A549 (cell line): ENCODE results near the gene LRRC3. TPM values are rescaled to one million over a fixed set of nuclear protein-coding genes. Genes with fewer than 3 reads are reported as not detected.

Experiments used
- ATAC-seq, 2 experiments: fragments of 200-7000 bp in 1 of 2; fragments of >200 bp in 1 of 2; cut with Nextera tagmentation in 1 of 2; cut with Tn5 transposase in 1 of 2; 3 replicates each; pipeline versions ENCODE4 v1.8.0 to v1.9.1; 2018 to 2020; ENCODE audit warnings: mild to moderate bottlenecking in 1 of 2, moderate library complexity in 1 of 2
- CTCF ChIA-PET: fragments of 300-600 bp; sonication (Branson Sonifier 250); formaldehyde crosslinking; extraction: SDS; loops from one replicate; lab custom pipeline; 2021; ENCODE audit warnings: antibody characterized with exemption, inconsistent platforms; lab: Yijun Ruan, JAX
- POLR2A ChIA-PET: fragments of 350-600 bp; formaldehyde crosslinking; extraction: SDS; loops from one replicate; lab custom pipeline; 2021; ENCODE audit warnings: antibody characterized with exemption, inconsistent platforms; lab: Yijun Ruan, JAX
- DNase-seq, 2 experiments: peaks; one replicate each; pipeline versions ENCODE4 v3.0.0 to v3.0.0-alpha.2; 2011 to 2016; ENCODE audit warnings: low read depth in 1 of 2, low spot score in 1 of 2
- FAIRE-seq: peaks from 2 replicates; lab custom pipeline; 2011; peaks lifted over from hg19 to GRCh38; lab: Jason Lieb, UNC
- H3K27ac ChIP-seq, 2 experiments: fragments of >200 bp; sonication (Bioruptor Twin); formaldehyde crosslinking; 3 replicates each; pipeline ENCODE4 v1.5.1; 2016 to 2017
- H3K4me1 ChIP-seq: fragments of >200 bp; sonication (Bioruptor Twin); formaldehyde crosslinking; 3 replicates; pipeline ENCODE4 v1.6.1; 2016
- H3K4me2 ChIP-seq: fragments of >200 bp; sonication (Bioruptor Twin); formaldehyde crosslinking; 3 replicates; pipeline ENCODE4 v1.6.1; 2016
- H3K4me3 ChIP-seq: fragments of >200 bp; sonication (Bioruptor Twin); formaldehyde crosslinking; 3 replicates; pipeline ENCODE4 v1.5.1; 2016
- H3K9me3 ChIP-seq: fragments of >200 bp; sonication (Bioruptor Twin); formaldehyde crosslinking; 3 replicates; pipeline ENCODE4 v1.6.1; 2016
- BCL3 ChIP-seq: fragments of >200 bp; sonication (Bioruptor Twin); formaldehyde crosslinking; IDR thresholded peaks from 3 replicates; pipeline ENCODE4 v1.6.1; 2016
- CBX2 ChIP-seq: fragments of 200-600 bp; sonication (generic); IDR thresholded peaks from 2 replicates; pipeline ENCODE4 v1.6.1; 2016; ENCODE audit warnings: low read depth, mild to moderate bottlenecking, borderline replicate concordance
- CEBPB ChIP-seq, 2 experiments: fragments of >200 bp in 1 of 2; sonication (Bioruptor Twin) in 1 of 2; formaldehyde crosslinking in 1 of 2; IDR thresholded peaks; 2 replicates each; pipeline ENCODE4 v1.6.1; 2012 to 2016
- CHD2 ChIP-seq: fragments of 150-350 bp; IDR thresholded peaks from 2 replicates; pipeline ENCODE4 v1.6.1; 2014; ENCODE audit warnings: low read length; ENCODE audit not compliant: partially characterized antibody
- EHF ChIP-seq: fragments of 250-450 bp; sonication (Bioruptor Pico); IDR thresholded peaks from 2 replicates; pipeline ENCODE4 v1.5.0; 2020; ENCODE audit warnings: mild to moderate bottlenecking
- EHMT2 ChIP-seq: fragments of 200-600 bp; sonication (generic); IDR thresholded peaks from 2 replicates; pipeline ENCODE4 v1.6.1; 2016; ENCODE audit warnings: antibody characterized with exemption, low read depth, mild to moderate bottlenecking, moderate library complexity
- EP300 ChIP-seq, 2 experiments: fragments of >200 bp; sonication (Bioruptor Twin); formaldehyde crosslinking; IDR thresholded peaks; 2 replicates in 1 of 2; 3 replicates in 1 of 2; pipeline ENCODE4 v1.6.1; 2016 to 2017
- ESRRA ChIP-seq: fragments of 150-350 bp; IDR thresholded peaks from 2 replicates; pipeline ENCODE4 v1.6.1; 2014; ENCODE audit warnings: mild to moderate bottlenecking, low read length, borderline replicate concordance
- FOSL2 ChIP-seq, 2 experiments: fragments of 450-650 bp in 1 of 2; fragments of >200 bp in 1 of 2; sonication (Bioruptor Twin) in 1 of 2; formaldehyde crosslinking; IDR thresholded peaks; 2 replicates each; pipeline versions ENCODE4 v1.5.0 to v1.6.1; 2016 to 2020; ENCODE audit warnings: mild to moderate bottlenecking in 1 of 2, moderate library complexity in 1 of 2
- FOXS1 ChIP-seq: fragments of 250-450 bp; sonication (Bioruptor Pico); IDR thresholded peaks from 2 replicates; pipeline ENCODE4 v1.5.0; 2020; ENCODE audit warnings: mild to moderate bottlenecking, moderate library complexity
- GATA3 ChIP-seq: IDR thresholded peaks from 2 replicates; pipeline ENCODE4 v1.6.1; 2012; ENCODE audit warnings: borderline replicate concordance
- HES2 ChIP-seq: fragments of >200 bp; sonication (Bioruptor Twin); formaldehyde crosslinking; IDR thresholded peaks from 2 replicates; pipeline ENCODE4 v1.6.1; 2016
- HEYL ChIP-seq: fragments of 250-450 bp; sonication (Bioruptor Pico); IDR thresholded peaks from 2 replicates; pipeline ENCODE4 v1.8.0; 2021; ENCODE audit warnings: mild to moderate bottlenecking, moderate library complexity
- HMGXB4 ChIP-seq: fragments of 250-450 bp; sonication (Bioruptor Pico); IDR thresholded peaks from 2 replicates; pipeline ENCODE4 v1.5.0; 2021; ENCODE audit warnings: mild to moderate bottlenecking, moderate library complexity, borderline replicate concordance
- HOXB5 ChIP-seq: fragments of 250-450 bp; sonication (Bioruptor Pico); IDR thresholded peaks from 2 replicates; pipeline ENCODE4 v1.5.0; 2020; ENCODE audit warnings: mild to moderate bottlenecking, moderate library complexity
- KDM1A ChIP-seq: fragments of 200-600 bp; sonication (generic); IDR thresholded peaks from 2 replicates; pipeline ENCODE4 v1.6.1; 2016; ENCODE audit warnings: low read depth, mild to moderate bottlenecking
- MAFK ChIP-seq: fragments of 450-650 bp; IDR thresholded peaks from 2 replicates; pipeline ENCODE4 v1.6.1; 2014; ENCODE audit not compliant: partially characterized antibody
- MYC ChIP-seq: IDR thresholded peaks from 2 replicates; pipeline ENCODE4 v1.6.1; 2012; ENCODE audit warnings: mild to moderate bottlenecking, inconsistent platforms, low read length, improper control_type of control experiment, borderline replicate concordance
- NFE2L2 ChIP-seq: fragments of 150-350 bp; conservative IDR thresholded peaks from 2 replicates; pipeline ENCODE4 v1.6.1; 2014; ENCODE audit warnings: low read length
- NPAS2 ChIP-seq: fragments of 250-450 bp; sonication (Bioruptor Pico); IDR thresholded peaks from 2 replicates; pipeline ENCODE4 v1.8.0; 2022; ENCODE audit warnings: mild to moderate bottlenecking, moderate library complexity, borderline replicate concordance
- POLR2A ChIP-seq: IDR thresholded peaks from 2 replicates; pipeline ENCODE4 v1.6.1; 2012; ENCODE audit warnings: mild to moderate bottlenecking, low read length
- POLR2AphosphoS2 ChIP-seq: conservative IDR thresholded peaks from 2 replicates; pipeline ENCODE4 v1.6.1; 2012; ENCODE audit warnings: low read length, improper control_type of control experiment, inconsistent platforms
- RCOR1 ChIP-seq: fragments of 150-350 bp; IDR thresholded peaks from 2 replicates; pipeline ENCODE4 v1.6.1; 2014; ENCODE audit warnings: antibody characterized with exemption, low read length, low read depth
- RFX5 ChIP-seq: fragments of 450-650 bp; IDR thresholded peaks from 2 replicates; pipeline ENCODE4 v1.7.1; 2014; ENCODE audit warnings: antibody characterized with exemption, mild to moderate bottlenecking, moderate library complexity
- ZNF302 ChIP-seq: fragments of 250-450 bp; sonication (Bioruptor Pico); IDR thresholded peaks from 2 replicates; pipeline ENCODE4 v1.9.0; 2021; ENCODE audit warnings: inconsistent platforms, mild to moderate bottlenecking, moderate library complexity
- ZSCAN20 ChIP-seq: fragments of 250-450 bp; sonication (Bioruptor Pico); IDR thresholded peaks from 2 replicates; pipeline ENCODE4 v1.8.0; 2022; ENCODE audit warnings: mild to moderate bottlenecking, moderate library complexity
- WGBS: methylation state at CpG from one replicate; pipeline ENCODE4 v1.1.6; 2017; ENCODE audit errors: missing lambda C conversion rate; 5-methylcytosine and 5-hydroxymethylcytosine counted together
- polyA plus RNA-seq, 4 experiments: library from polyadenylated mRNA; depleted of rRNA in 3 of 4; stranded (reverse); fragments of >200 nt; fragmentation: RNase III in 1 of 4; extraction: RNeasy Plus Mini Kit Qiagen cat#74134 plus additional on column Dnase treatment in 1 of 4; gene quantifications; 2 replicates in 3 of 4; 3 replicates in 1 of 4; pipeline ENCODE4 v1.2.3, GENCODE V29; 2011 to 2017

LRRC3 gene
- polyA plus RNA-seq, 2 of the 4 experiments (the other 2 are of a cell fraction), result 0.59 to 1.1 TPM

- no peaks in the 10 kb centered on the region for H3K4me1 ChIP-seq
- CTCF ChIA-PET, result interaction anchor here (0.6 to 1.3 kb wide), 2 partner anchors 15 to 17 kb away, joined by 3 to 4 read pairs; no protein-coding TSS in a partner anchor
- H3K27ac ChIP-seq, result no peak overlapping the region
- no peak for FAIRE-seq
- no peak overlapping the region for H3K4me3 ChIP-seq
- peaks cover 7% of the 10 kb centered on the region; the same call in 2 of the 3 replicates for H3K9me3 ChIP-seq
- no peak for TF ChIP-seq CBX2
- TF ChIP-seq EHF (CRISPR knock-in tag), result no peak
- TF ChIP-seq HEYL (CRISPR knock-in tag), result no peak
- TF ChIP-seq FOSL2 (IDR thresholded peaks at IDR 0.05), result no peak
- no peak for TF ChIP-seq FOSL2 (CRISPR knock-in tag; IDR thresholded peaks at IDR 0.05)
- no peak for TF ChIP-seq CHD2
- TF ChIP-seq POLR2A, result no peak
- no peak for TF ChIP-seq EP300 (IDR thresholded peaks at IDR 0.05)
- TF ChIP-seq MYC, result no peak
- TF ChIP-seq NFE2L2, result no peak
- TF ChIP-seq RFX5, result no peak
- no peak for TF ChIP-seq CEBPB (IDR thresholded peaks at IDR 0.05)
- no peak for TF ChIP-seq BCL3
- no peak for TF ChIP-seq GATA3
- no peak for TF ChIP-seq HOXB5 (CRISPR knock-in tag)
- TF ChIP-seq, all 56 proteins: peak for 0
- POLR2A ChIA-PET, result no interaction called here
- no peak for ATAC-seq
- no peak for DNase-seq
- H3K4me2 ChIP-seq, result no peak overlapping the region
- 81% methylated on average over 6 of the region's 6 CpGs for WGBS
Measured at GRCh38 chr21:44497703-44498126, 42.4 kb downstream of the LRRC3 start.

- 77% methylated on average over 19 of the region's 27 CpGs for WGBS
- Histone ChIP-seq H3K9me3 (no peaks in the 10 kb centered on the region; the same call in 2 of the 3 replicates), H3K27ac (no peak overlapping the region), H3K4me1 (no peaks in the 10 kb centered on the region), H3K4me2 (no peak overlapping the region), H3K4me3 (no peak overlapping the region)
- FAIRE-seq (no peak), DNase-seq (no peak), ATAC-seq (no peak)
- TF ChIP-seq HMGXB4 (CRISPR knock-in tag) (no peak), CHD2 (no peak), EHF (CRISPR knock-in tag) (no peak), HEYL (CRISPR knock-in tag) (no peak), HES2 (no peak), GATA3 (no peak), ZSCAN20 (CRISPR knock-in tag) (no peak), KDM1A (no peak), POLR2AphosphoS2 (no peak), CBX2 (no peak), ESRRA (no peak), EHMT2 (no peak), MAFK (no peak), RCOR1 (no peak), NPAS2 (no peak), MYC (no peak), FOXS1 (CRISPR knock-in tag) (no peak), CEBPB (IDR thresholded peaks at IDR 0.05) (no peak), ZNF302 (no peak)
- CTCF ChIA-PET, result interaction anchor here (0.6 to 1.3 kb wide), 2 partner anchors 14 to 18 kb away, joined by 3 to 4 read pairs; no protein-coding TSS in a partner anchor
- POLR2A ChIA-PET, result no interaction called here
Measured at GRCh38 chr21:44498280-44499210, 43.2 kb downstream of the LRRC3 start.
